Gastrocnemius medialis (tissue), 4 donors: ENCODE results near the gene CACNA2D3.

Experiments used
- CTCF ChIP-seq, 5 experiments: fragments of 450-650 bp in 3 of 5; fragments of 200-600 bp in 2 of 5; sonication (generic) in 2 of 5; IDR thresholded peaks in 4 of 5; conservative IDR thresholded peaks in 1 of 5; 1 replicate in 4 of 5; 2 replicates in 1 of 5; pipeline ENCODE4 v1.5.1; 2016 to 2019; ENCODE audit warnings: antibody characterized with exemption in 5 of 5, mild to moderate bottlenecking in 3 of 5, moderate library complexity in 3 of 5
- POLR2A ChIP-seq, 2 donors: fragments of 450-650 bp; IDR thresholded peaks; one replicate each; pipeline ENCODE4 v1.6.1; 2017; ENCODE audit warnings: antibody characterized with exemption in 2 of 2, mild to moderate bottlenecking in 2 of 2, moderate library complexity in 2 of 2

- TF ChIP-seq POLR2A (IDR thresholded peaks at IDR 0.05) (no peak), CTCF (IDR thresholded peaks at IDR 0.05 in 4 of 5, conservative IDR thresholded peaks at IDR 0.05 in 1 of 5) (no peak)
Observed at GRCh38 chr3:54191220-54191619, 68.9 kb downstream of the CACNA2D3 start.
